Heart right ventricle (tissue), 16 donors: Measurements from ENCODE around the gene GCLC. TPM values are rescaled to one million over a fixed set of nuclear protein-coding genes. Genes with fewer than 3 reads are reported as not detected.

Source experiments
- ATAC-seq, 8 donors: fragments of 200-7000 bp; cut with Tn5 transposase; one replicate each; pipeline ENCODE4 v1.9.1; 2020; ENCODE audit warnings: mild to moderate bottlenecking in 8 of 8, moderate library complexity in 8 of 8, moderate number of reproducible peaks in 1 of 8
- DNase-seq, 2 donors: peaks; one replicate each; pipeline ENCODE4 v3.0.0-alpha.2; 2020
- H3K27ac ChIP-seq, 10 donors: fragments of 200-600 bp; sonication (generic) in 2 of 10; one replicate each; pipeline versions ENCODE4 v1.5.0 to v1.8.0; 2020 to 2022; ENCODE audit warnings: mild to moderate bottlenecking in 3 of 10
- H3K27me3 ChIP-seq, 7 donors: fragments of 200-600 bp; one replicate each; pipeline ENCODE4 v1.8.0; 2021 to 2022; ENCODE audit warnings: mild to moderate bottlenecking in 2 of 7
- H3K36me3 ChIP-seq, 9 donors: fragments of 200-600 bp; sonication (generic) in 1 of 9; one replicate each; pipeline versions ENCODE4 v1.5.0 to v1.8.0; 2020 to 2022; ENCODE audit warnings: mild to moderate bottlenecking in 2 of 9
- H3K4me1 ChIP-seq, 9 donors: fragments of 200-600 bp; sonication (generic) in 1 of 9; one replicate each; pipeline versions ENCODE4 v1.5.0 to v1.8.0; 2020 to 2022; ENCODE audit warnings: mild to moderate bottlenecking in 4 of 9
- H3K4me3 ChIP-seq, 10 donors: fragments of 200-600 bp; sonication (generic) in 2 of 10; one replicate each; pipeline versions ENCODE4 v1.5.0 to v1.8.0; 2020 to 2022; ENCODE audit warnings: mild to moderate bottlenecking in 7 of 10, moderate library complexity in 2 of 10
- H3K9me3 ChIP-seq, 11 donors: fragments of 200-600 bp in 10 of 11; sonication (generic) in 2 of 11; one replicate each; pipeline versions ENCODE4 v1.5.0 to v1.8.0; 2013 to 2022; ENCODE audit warnings: mild to moderate bottlenecking in 2 of 11, control low read depth in 1 of 11, moderate library complexity in 1 of 11
- CTCF ChIP-seq, 9 donors: fragments of 200-600 bp; sonication (generic) in 2 of 9; IDR thresholded peaks; one replicate each; pipeline versions ENCODE4 v1.5.0 to v1.8.0; 2021 to 2022; ENCODE audit warnings: antibody characterized with exemption in 9 of 9, mild to moderate bottlenecking in 5 of 9, moderate library complexity in 1 of 9
- WGBS, 2 donors: extraction: QIAGEN DNeasy Blood & Tissue Kit; methylation state at CpG; one replicate each; pipeline ENCODE4 v1.1.7; 2013; ENCODE audit warnings: inconsistent platforms in 1 of 2; 5-methylcytosine and 5-hydroxymethylcytosine counted together
- intact Hi-C, 10 donors: fragments of 100-400 bp; cut with DNase I; formaldehyde crosslinking; loops; one replicate each; pipeline versions ENCODE4 v1.11.1 to v1.14.2; 2022
- polyA plus RNA-seq, 2 donors: library from polyadenylated mRNA; stranded (reverse); fragments of 200-250 nt; gene quantifications; one replicate each; pipeline ENCODE4 v1.2.3, GENCODE V29; 2013
- total RNA-seq, 10 donors: library from RNA; stranded (reverse); fragmentation: NEBNext Ultra II Directional in 3 of 10; extraction: Animal tissue kit (Norgen Biotek cat#: 25700) in 3 of 10; gene quantifications; one replicate each; pipeline versions ENCODE4 v1.2.1 to v1.2.4, GENCODE V29; 2021 to 2023
- donor health status: Arrhythmogenic right ventricular cardiomyopathy.
- donor health status: ischemic (EF 13 %, LVEDD 7.1; RV severe dilation, severe dysfunction).
- donor health status: healthy with polysubstance abuse.
- donor health status: DM: no; HTN: yes; CAD: no.
- donor health status: DM: no; HTN: no; CAD: no.
- donor health status: ischemic (EF 25% LVEDD 6.9; RV normal size, moderate dysfunction).
- donor health status: ischemic (EF 25% LVEDD 5.7; RV mildly dilated, moderate dysfunction).
- donor health status: healthy.
- donor health status: DM: yes; HTN: yes; CAD: no.
- donor health status: Ischemic cardiomyopathy.
- donor health status: ischemic (EF 35%, LVEDD 5.7; RV mildly dilated, moderate dysfunction).
- donor health status: nonischemic (EF 11% LVEDD 7.7; RV severe dilation, severe dysfunction).
- donor health status: DM: yes; HTN: yes; CAD: no.
- donor health status: PGD.
- donor health status: ischemic (EF 29% LVEDD 5.4; RV normal size, mild dysfunction).
- donor health status: nonischemic (EF 23%, LVEDD 6.1; RV moderate dilation, normal function).

Gene GCLC
- total and polyA plus RNA-seq, 12 donors: 6.0 to 42.8 (median 34.2) TPM

GRCh38 chr6:53583451-53583850, 38.5 kb upstream of the GCLC start:
- Histone ChIP-seq H3K4me1 (peaks cover 0 to 52% (median 0%) of the 10 kb centered on the region in 9 donors), H3K27ac (no peak overlapping the region), H3K4me3 (no peak overlapping the region), H3K36me3 (no peaks in the 10 kb centered on the region), H3K9me3 (no peaks in the 10 kb centered on the region), H3K27me3 (no peaks in the 10 kb centered on the region)
- DNase-seq (no peak), ATAC-seq (no peak)
- TF ChIP-seq CTCF (IDR thresholded peaks at IDR 0.05): no peak
- 88 to 95% methylated on average over 3 of the region's 3 CpGs for WGBS, 2 donors
- intact Hi-C loops: no loop called here

GRCh38 chr6:53582963-53583362, 38.1 kb upstream of the GCLC start:
- no peaks in the 10 kb centered on the region for H3K9me3 ChIP-seq
- WGBS, 2 donors: 89 to 93% methylated on average over 2 of the region's 2 CpGs
- intact Hi-C loops: no loop called here
- no peaks in the 10 kb centered on the region for H3K36me3 ChIP-seq
- no peak for TF ChIP-seq CTCF (IDR thresholded peaks at IDR 0.05)
- H3K4me3 ChIP-seq: no peak overlapping the region
- H3K4me1 ChIP-seq: peaks cover 0 to 52% (median 0%) of the 10 kb centered on the region in 9 donors
- H3K27me3 ChIP-seq: no peaks in the 10 kb centered on the region
- no peak overlapping the region for H3K27ac ChIP-seq
- DNase-seq: no peak
- ATAC-seq: no peak

- no peaks in the 10 kb centered on the region for H3K36me3 ChIP-seq
- H3K4me3 ChIP-seq: no peak overlapping the region
- ATAC-seq (no peak), DNase-seq (no peak)
- WGBS, 2 donors: 32 to 41% methylated on average over 2 of the region's 2 CpGs
- peaks cover 0 to 52% (median 0%) of the 10 kb centered on the region in 9 donors for H3K4me1 ChIP-seq
- intact Hi-C loops: no loop called here
- TF ChIP-seq CTCF (IDR thresholded peaks at IDR 0.05): no peak
- no peak overlapping the region for H3K27ac ChIP-seq
- no peaks in the 10 kb centered on the region for H3K9me3 ChIP-seq
- no peaks in the 10 kb centered on the region for H3K27me3 ChIP-seq
Observed at GRCh38 chr6:53581856-53582255, 37.0 kb upstream of the GCLC start.

GRCh38 chr6:53581173-53581773, 36.4 kb upstream of the GCLC start:
- H3K27ac ChIP-seq: no peak overlapping the region
- H3K9me3 ChIP-seq: no peaks in the 10 kb centered on the region
- TF ChIP-seq CTCF (IDR thresholded peaks at IDR 0.05): no peak
- intact Hi-C loops: no loop called here
- no peaks in the 10 kb centered on the region for H3K36me3 ChIP-seq
- DNase-seq: no peak
- ATAC-seq: no peak
- no peak overlapping the region for H3K4me3 ChIP-seq
- H3K4me1 ChIP-seq: peaks cover 0 to 52% (median 0%) of the 10 kb centered on the region in 9 donors
- no peaks in the 10 kb centered on the region for H3K27me3 ChIP-seq
- 70 to 73% methylated on average over 2 of the region's 2 CpGs for WGBS, 2 donors
